Right ventricle myocardium inferior (tissue), 1 donor: ENCODE data around the gene PRUNE1. TPM values are rescaled to one million over a fixed set of nuclear protein-coding genes. Genes with fewer than 3 reads are reported as not detected.
A peak's percentile ranks its signal among the peaks of the same experiment; 100 is the strongest.

ENCODE experiments used
- ATAC-seq: fragments of 200-7000 bp; cut with Tn5 transposase; one replicate; pipeline ENCODE4 v1.9.1; 2020; ENCODE audit warnings: mild to moderate bottlenecking, moderate library complexity
- DNase-seq: peaks from one replicate; pipeline ENCODE4 v3.0.0; 2021; ENCODE audit errors: missing footprints
- intact Hi-C: fragments of 100-400 bp; cut with DNase I; formaldehyde crosslinking; loops from one replicate; pipeline ENCODE4 v1.11.0; 2022
- total RNA-seq: library from RNA; stranded (reverse); fragmentation: NEBNext Ultra II Directional; extraction: Animal tissue kit (Norgen Biotek cat#: 25700); gene quantifications from one replicate; pipeline ENCODE4 v1.2.1, GENCODE V29; 2021
- donor health status: DM: no; HTN: yes; CAD: no; lungs with severe emphysema.

The PRUNE1 gene
- total RNA-seq, 1 donor from 2014 or later, result 42.1 TPM

- intact Hi-C loops, result no loop called here
- no peak for ATAC-seq
Measured at GRCh38 chr1:150999926-151000325, 8.3 kb upstream of the PRUNE1 start.

DNA sequence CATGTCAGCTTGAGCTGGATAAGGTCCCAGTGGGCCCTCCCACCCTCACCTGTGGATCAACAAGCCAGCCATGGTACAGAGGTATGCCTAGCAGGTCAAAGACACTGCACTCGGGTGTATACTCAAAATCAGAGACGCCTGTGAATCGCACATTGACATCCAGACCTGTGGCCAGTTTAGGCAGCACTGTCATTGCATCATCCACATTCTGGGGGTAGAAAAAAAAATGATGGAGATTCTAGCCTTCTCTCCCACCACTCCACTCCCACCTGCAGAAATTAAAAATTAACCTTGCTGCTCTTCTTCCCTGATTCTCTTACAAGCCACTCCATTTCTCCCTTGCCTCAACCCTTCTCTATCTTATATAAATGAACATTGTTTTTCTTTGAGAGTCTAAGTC, 7.8 kb upstream of the PRUNE1 start:
- intact Hi-C loops, result no loop called here
- DNase-seq (no peak), ATAC-seq (no peak)

More at GRCh38 chr1:150999926-151000325, 8.3 kb upstream of the PRUNE1 start:
- DNase-seq, result no peak

DNA sequence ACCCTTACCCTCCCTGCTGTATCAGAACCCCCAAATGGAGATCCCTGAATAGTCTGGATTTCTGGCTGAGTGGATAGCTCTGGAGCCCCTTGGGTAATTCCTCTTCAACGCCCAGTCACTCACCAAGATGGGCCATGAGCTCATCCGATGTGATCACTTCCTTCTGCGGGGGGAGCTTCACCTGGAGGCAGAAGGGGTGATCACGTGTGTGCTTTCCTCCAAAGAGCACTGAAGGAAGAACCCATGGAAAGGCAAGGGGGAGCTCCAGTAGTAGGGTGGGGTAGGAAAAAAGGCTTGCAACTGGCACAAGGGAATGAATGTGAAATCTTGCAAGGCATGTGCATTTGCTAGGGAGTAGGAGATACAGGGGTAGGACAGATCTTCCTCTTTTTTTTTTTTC, 6.6 kb upstream of the PRUNE1 start:
- ATAC-seq, result no peak
- no peak for DNase-seq
- intact Hi-C loops, result no loop called here

DNA sequence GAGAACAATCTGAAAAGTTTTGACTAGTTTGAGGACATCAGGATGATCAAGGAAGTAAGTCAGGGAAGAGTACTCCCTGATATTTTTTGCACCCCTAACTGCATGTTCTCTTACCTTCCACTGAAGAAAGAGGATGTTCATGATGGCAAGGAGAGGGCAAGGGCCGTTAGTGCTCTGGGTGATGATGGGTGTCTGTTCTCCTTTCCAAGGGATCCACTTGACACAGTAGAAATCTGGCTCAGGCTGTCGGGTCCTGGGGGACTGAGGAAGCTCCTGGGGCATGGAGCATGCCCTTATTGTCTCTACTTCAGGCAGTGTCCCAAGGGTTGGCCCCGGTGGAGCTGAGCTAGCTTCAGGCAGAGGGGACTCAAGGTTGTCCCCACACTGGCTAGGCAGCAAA, 6.2 kb upstream of the PRUNE1 start:
- DNase-seq (peak; percentile 59), ATAC-seq (no peak)
- intact Hi-C loops, result no loop called here

GRCh38 chr1:151002611-151003010, 5.6 kb upstream of the PRUNE1 start:
- intact Hi-C loops, result no loop called here
- ATAC-seq, result no peak
- DNase-seq, result no peak

DNA sequence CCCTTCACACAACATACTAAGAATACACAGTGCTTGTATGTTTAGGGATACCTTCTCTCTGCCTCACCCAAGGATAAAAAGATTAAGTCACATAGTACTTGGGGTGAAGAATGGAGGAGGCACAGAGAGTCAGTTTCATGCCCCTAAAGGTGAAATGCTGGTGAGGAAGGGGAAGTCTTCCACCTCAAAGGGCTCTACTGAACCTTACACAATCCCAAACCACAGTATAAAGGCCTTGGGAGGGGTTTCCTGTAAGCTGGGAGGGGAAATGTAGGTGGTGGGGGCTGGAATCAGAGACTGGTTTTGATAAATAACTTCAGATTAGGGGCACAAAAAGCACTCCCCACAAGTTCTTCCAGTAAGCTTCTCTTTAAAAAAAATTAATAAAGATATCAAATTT, 5.1 kb upstream of the PRUNE1 start:
- intact Hi-C loops, result no loop called here
- no peak for ATAC-seq
- no peak for DNase-seq

GRCh38 chr1:151005729-151006319, 2.4 kb upstream of the PRUNE1 start:
- intact Hi-C loops, result loop anchor here (2.0 kb wide), 2 partner anchors 31 to 445 kb away; partner anchors contain the start of gene CERS2
- ATAC-seq, result no peak
- DNase-seq, result no peak

GRCh38 chr1:151006327-151007052, 1.8 kb upstream of the PRUNE1 start, which contains the start of gene MINDY1:
Gene MINDY1, minus strand, starts transcription at chr1:151006902. Its CDS starts 4,285 bp downstream, at chr1:151002617.
- intact Hi-C loops, result loop anchor here (2.0 kb wide), 2 partner anchors 32 to 446 kb away; partner anchors contain the start of gene CERS2
- DNase-seq (peak; percentile 77), ATAC-seq (peak; percentile 75)

- ATAC-seq (no peak), DNase-seq (no peak)
- intact Hi-C loops, result loop anchor here (2.0 kb wide), 3 partner anchors 33 to 447 kb away; partner anchors contain the start of genes CDC42SE1 and CERS2
Measured at GRCh38 chr1:151007853-151008243, 401 bp upstream of the PRUNE1 start.

- no peak for ATAC-seq
- intact Hi-C loops, result loop anchor here (2.0 kb wide), 1 partner anchor 50 kb away; the partner anchor contains the start of gene CDC42SE1
Measured at GRCh38 chr1:151009206-151009587, 948 bp downstream of the PRUNE1 start.

DNA sequence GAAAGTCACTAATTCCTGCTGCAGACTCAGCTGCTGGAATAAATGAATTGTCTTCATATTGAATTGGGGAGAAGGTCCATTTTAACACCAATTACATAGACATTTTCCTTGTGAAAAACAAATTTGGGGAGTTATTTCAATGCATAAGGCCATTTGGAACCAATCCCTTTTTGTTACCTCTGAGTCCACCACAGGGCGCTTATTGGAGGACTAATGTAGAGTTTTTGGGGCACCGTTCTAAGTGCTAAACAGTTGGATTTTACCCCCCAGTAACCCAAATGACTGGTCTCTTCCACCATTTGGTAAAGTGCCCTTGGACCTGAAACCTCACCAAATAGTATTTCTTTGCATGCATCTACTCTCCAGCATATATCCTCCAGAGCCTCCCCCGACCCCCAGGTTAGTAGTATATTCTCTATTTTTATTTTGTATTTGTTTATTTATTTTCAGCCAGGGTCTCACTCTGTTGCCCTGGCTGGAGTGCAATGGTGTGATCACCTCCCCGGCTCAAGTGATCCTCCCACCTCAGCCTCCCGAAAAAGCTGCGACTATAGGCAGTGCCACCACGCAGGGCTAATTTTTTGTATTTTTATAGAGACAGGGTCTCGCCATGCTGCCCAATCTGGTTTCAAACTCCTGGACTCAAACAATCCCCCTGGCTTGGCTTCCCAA, 1.6 kb downstream of the PRUNE1 start:
- ATAC-seq (no peak), DNase-seq (no peak)
- intact Hi-C loops, result loop anchor here (2.0 kb wide), 1 partner anchor 49 kb away; the partner anchor contains the start of gene CDC42SE1

More at GRCh38 chr1:151009206-151009587, 948 bp downstream of the PRUNE1 start:
- no peak for DNase-seq

DNA sequence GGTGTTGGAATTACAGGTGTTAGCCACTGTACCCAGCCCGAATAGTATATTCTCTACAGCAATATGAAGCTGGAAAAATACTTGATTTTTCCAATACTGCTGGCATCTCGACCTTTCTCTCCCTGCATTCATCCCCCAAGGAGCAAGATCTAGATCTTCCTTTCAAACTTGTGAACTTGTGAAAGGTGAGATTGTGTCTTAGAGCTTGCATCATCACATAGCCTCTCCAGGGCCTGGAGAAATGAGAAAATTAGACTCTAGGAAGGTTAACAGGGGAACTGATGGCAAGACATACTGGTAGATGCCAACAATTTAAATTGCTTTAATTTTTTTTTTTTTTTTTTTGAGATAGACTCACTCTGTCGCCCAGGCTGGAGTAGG, 2.1 kb downstream of the PRUNE1 start:
- intact Hi-C loops, result no loop called here
- ATAC-seq (no peak), DNase-seq (no peak)

DNA sequence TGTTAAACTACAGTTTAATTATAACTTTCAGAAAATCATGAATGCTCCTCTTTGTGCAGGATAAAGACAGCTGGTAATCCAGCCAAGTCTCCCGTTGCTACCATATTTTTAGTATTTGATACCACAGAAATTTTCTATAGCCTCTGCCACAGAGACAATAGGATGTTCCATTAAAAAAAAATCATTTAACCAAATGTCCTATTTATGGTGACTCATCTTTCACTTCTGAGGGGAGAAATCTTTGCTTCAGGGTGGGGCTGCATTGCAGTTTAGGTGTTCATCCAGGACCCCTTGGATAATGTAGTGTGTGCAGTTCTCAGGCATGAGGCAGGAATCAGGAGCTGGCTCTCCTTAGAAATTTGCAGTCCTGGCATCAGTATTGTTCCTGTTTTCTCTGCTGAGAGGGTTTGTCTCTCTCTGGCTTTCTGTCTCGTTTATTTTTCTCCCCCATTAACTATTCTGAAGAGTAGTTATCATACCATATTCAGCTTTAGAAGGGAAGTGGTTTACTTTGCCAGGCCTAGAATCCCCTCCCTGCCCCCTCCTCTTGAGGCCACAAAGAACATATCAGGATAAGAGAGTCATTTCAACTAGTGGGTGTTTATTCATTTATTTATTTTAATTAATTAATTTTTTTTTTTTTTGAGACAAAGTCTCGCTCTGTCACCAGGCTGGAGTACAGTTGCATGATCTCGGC, 3.1 kb downstream of the PRUNE1 start:
- ATAC-seq, result no peak
- no peak for DNase-seq
- intact Hi-C loops, result no loop called here

DNA sequence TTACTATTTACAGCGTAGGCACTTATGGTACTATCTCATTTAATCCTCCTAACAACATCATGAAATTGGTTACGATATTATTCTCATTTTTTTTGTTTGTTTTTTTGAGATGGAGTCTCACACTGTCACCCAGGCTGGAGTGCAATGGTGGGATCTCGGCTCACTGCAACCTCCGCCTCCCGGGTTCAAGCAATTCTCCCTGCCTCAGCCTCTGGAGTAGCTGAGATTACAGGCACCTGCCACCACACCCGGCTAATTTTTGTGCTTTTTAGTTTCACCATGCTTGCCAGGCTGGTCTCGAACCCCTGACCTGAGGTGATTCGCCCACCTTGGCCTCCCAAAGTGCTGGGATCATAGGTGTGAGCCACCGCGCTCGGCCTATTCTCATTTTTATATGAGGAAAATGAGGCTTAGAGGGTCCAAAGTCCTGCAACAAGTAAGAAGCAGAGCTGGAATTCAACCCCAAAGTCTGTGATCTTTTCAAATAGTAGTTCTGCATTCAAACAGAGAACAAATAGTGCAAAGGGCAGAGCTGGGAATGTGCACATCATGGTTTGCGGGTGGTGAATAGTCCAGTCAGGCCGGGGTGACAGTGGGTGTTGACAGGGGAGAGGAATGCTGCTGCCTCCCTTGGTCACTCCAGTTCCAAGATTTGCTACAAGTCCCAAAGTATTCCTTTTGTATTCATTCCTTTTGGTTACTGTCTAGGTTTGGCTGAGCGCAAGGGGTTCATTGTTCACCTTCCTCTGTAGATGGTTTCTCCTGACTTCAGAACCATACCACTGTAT, 4.6 kb downstream of the PRUNE1 start:
- no peak for DNase-seq
- intact Hi-C loops, result loop anchor here (1.0 kb wide), 1 partner anchor 9 kb away; no protein-coding TSS in a partner anchor
- peak; percentile 55 for ATAC-seq

DNA sequence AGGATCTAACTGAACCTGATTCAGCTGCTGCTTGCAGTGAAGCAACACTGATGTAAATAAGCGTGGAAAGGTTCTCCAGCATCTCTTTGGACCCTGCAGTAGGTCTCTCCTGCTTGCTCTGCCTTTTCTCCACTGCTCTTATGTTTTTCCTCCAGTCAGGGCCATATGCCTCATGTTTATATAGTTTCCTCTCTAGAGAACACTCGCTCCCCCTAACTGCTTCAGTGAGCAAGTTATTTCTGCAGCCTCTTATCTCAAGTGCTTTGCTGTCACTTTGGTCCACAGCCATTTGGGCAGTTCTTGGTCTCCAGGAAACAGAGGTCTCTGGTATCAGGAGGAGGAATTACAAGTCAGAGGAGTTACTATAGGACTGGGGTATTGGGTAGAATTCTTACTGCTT, 5.3 kb downstream of the PRUNE1 start:
- intact Hi-C loops, result loop anchor here (1.0 kb wide), 1 partner anchor 9 kb away; no protein-coding TSS in a partner anchor
- ATAC-seq, result peak; percentile 85
- no peak for DNase-seq

DNA sequence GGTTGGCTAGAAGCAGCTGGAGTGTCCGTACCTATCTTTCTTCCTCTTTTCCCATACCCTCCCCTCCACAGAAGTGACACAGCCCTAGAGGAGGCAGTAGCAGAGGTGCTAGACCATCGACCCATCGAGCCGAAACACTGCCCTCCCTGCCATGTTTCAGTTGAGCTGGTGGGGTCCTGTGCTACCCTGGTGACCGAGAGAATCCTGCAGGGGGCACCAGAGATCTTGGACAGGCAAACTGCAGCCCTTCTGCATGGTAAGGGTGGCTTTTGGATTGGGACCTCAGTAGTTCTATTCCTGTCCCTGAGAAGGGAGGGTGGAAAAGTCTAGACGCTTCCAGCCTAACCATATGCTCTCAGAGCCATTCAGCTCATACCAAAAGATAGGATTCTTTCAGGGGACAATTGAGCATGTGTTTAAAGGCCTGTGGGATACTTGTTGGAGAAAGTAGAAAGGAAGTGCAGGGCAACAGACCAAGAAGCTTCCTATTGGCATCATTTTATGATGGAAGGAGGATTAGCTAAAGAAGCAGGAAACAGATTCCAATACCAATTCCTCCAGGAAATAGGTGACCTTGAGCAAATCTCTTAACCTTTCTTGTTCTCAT, 16.4 kb downstream of the PRUNE1 start:
- intact Hi-C loops, result loop anchor here (2.0 to 5.0 kb wide), 2 partner anchors 46 to 123 kb away; partner anchors contain the start of genes GABPB2 and SEMA6C
- DNase-seq (peak; percentile 84), ATAC-seq (peak; percentile 82)

DNA sequence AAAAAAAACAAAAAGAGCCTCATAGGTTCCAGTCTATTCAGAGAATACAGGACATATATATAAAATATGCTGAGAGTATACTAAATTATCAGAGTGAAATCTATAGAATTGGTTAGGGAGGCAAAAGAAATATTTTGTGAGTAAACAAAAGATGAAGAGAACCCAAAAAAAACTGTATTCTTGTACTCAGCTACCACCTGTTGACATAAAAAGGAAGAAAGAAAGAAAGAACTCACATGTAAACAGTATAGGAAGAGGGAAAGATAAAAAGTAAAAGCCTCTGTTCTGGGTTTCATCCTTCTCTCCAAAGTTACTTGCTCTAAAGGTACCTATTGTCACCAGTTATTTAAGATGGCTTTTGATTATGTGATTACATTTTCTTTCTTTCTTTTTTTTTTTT, 18.2 kb downstream of the PRUNE1 start:
- DNase-seq (no peak), ATAC-seq (no peak)
- intact Hi-C loops, result no loop called here

DNA sequence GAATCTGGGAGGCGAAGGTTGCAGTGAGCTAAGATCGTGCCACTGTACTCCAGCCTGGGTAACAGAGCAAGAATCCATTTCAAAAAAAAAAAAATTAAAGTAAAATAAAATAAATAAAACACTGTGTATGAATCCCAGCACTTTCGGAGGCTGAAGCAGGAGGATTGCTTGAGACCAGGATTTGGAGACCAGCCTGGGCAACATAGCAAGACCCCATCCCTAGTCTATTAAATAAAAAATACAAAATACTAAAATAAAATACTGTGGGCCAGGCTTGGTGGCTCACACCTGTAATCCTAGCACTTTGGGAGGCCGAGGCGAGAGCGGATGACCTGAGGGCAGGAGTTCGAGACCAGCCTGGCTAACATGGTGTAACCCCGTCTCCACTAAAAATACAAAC, 23.9 kb downstream of the PRUNE1 start:
- no peak for ATAC-seq
- no peak for DNase-seq
- intact Hi-C loops, result no loop called here
